HEK293 (cell line): ENCODE data around the gene VWF.

Source experiments
- ZNF335 ChIP-seq: fragments of 450-650 bp; formaldehyde crosslinking; conservative IDR thresholded peaks from 2 replicates; pipeline ENCODE4 v1.5.1; 2016; ENCODE audit warnings: missing biosample characterization, missing genetic modification characterization
- ZNF610 ChIP-seq: fragments of 450-650 bp; formaldehyde crosslinking; IDR thresholded peaks from 2 replicates; pipeline ENCODE4 v1.5.1; 2016; ENCODE audit warnings: missing biosample characterization, missing genetic modification characterization, borderline replicate concordance
- TF ChIP-seq, protein P1 (sequence below): fragments of 450-650 bp; formaldehyde crosslinking; IDR thresholded peaks from 2 replicates; pipeline ENCODE4 v1.5.1; 2016; ENCODE audit warnings: missing biosample characterization, missing genetic modification characterization

DNA sequence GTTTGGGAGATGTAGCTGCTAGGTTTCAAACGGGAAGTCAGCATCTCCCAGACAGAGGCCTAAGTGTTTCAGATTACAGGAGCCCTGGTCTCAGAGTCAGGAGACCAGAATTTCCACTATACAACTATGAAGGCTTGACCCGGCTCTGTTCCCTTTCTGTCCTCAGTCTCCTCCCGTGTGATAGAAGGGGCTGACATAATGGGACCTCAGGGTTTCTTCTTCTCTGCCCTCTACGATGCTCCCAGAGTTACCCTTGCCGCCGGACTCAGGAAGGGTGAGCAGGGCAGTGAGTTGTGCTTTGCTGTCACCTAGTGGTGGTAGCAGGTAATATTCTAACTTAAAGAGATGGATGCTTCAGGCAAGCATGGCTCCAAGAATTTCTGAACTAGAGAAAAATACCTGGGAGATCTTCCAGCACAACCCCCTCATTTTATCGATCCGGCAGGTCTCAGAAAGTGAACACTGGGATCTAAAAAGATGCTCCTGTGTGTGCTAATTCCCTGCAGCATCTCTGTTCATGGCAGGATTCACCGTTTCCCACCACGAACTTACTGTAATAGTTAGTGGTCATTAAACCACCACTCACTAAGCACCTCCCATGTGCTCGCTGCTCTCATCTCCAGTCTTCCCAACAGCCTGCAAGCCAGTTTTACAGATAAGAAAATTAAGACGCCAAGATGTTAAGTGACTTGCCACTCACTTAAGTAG lies 84.4 kb downstream of the VWF start:
- TF ChIP-seq, protein P1, sequence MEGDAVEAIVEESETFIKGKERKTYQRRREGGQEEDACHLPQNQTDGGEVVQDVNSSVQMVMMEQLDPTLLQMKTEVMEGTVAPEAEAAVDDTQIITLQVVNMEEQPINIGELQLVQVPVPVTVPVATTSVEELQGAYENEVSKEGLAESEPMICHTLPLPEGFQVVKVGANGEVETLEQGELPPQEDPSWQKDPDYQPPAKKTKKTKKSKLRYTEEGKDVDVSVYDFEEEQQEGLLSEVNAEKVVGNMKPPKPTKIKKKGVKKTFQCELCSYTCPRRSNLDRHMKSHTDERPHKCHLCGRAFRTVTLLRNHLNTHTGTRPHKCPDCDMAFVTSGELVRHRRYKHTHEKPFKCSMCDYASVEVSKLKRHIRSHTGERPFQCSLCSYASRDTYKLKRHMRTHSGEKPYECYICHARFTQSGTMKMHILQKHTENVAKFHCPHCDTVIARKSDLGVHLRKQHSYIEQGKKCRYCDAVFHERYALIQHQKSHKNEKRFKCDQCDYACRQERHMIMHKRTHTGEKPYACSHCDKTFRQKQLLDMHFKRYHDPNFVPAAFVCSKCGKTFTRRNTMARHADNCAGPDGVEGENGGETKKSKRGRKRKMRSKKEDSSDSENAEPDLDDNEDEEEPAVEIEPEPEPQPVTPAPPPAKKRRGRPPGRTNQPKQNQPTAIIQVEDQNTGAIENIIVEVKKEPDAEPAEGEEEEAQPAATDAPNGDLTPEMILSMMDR (tag by site-specific recombination): peak; percentile 81
- TF ChIP-seq ZNF335 (tag by site-specific recombination): no peak
- no peak for TF ChIP-seq ZNF610 (tag by site-specific recombination)
